Calu3 (cell line): Measurements from ENCODE around the gene DOCK9. TPM values are rescaled to one million over a fixed set of nuclear protein-coding genes. Genes with fewer than 3 reads are reported as not detected.

Experiments used
- BruUV-seq: library from RNA; stranded (reverse); fragments of 400-500 nt; replicated peaks from 2 replicates; lab custom pipeline; 2021; lab: Mats Ljungman, UMichigan
- CTCF ChIA-PET: fragments of 300-600 bp; sonication (Branson Sonifier 250); formaldehyde crosslinking; loops from one replicate; lab custom pipeline; 2022; ENCODE audit warnings: antibody characterized with exemption; lab: Charles Lee
- DNase-seq: peaks from one replicate; pipeline ENCODE4 v3.0.0; 2022
- H3K27ac Mint-ChIP-seq: one replicate; pipeline ENCODE4 v1.8.0; 2022; ENCODE audit warnings: mixed read lengths; ENCODE audit not compliant: unreplicated experiment
- H3K27me3 Mint-ChIP-seq: one replicate; pipeline ENCODE4 v1.8.0; 2022; ENCODE audit warnings: mixed read lengths; ENCODE audit not compliant: unreplicated experiment
- H3K36me3 Mint-ChIP-seq: one replicate; pipeline ENCODE4 v1.8.0; 2022; ENCODE audit warnings: mild to moderate bottlenecking, moderate library complexity, mixed read lengths; ENCODE audit not compliant: insufficient read depth, unreplicated experiment
- H3K4me1 Mint-ChIP-seq: one replicate; pipeline ENCODE4 v1.8.0; 2022; ENCODE audit warnings: mild to moderate bottlenecking, low read depth, mixed read lengths; ENCODE audit not compliant: unreplicated experiment
- H3K4me3 Mint-ChIP-seq: one replicate; pipeline ENCODE4 v1.8.0; 2022; ENCODE audit warnings: mild to moderate bottlenecking, low read depth, moderate library complexity, mixed read lengths; ENCODE audit not compliant: unreplicated experiment
- H3K9me3 Mint-ChIP-seq: one replicate; pipeline ENCODE4 v1.8.0; 2022; ENCODE audit warnings: low read depth, mixed read lengths; ENCODE audit not compliant: unreplicated experiment
- intact Hi-C: fragments of 100-400 bp; cut with micrococcal nuclease; formaldehyde crosslinking; loops from one replicate; pipeline ENCODE4 v1.10.0; 2022; ENCODE audit not compliant: unreplicated experiment
- total RNA-seq: library from RNA; stranded (reverse); gene quantifications from 2 replicates; pipeline ENCODE4 v1.2.3, GENCODE V29; 2022
- TF ChIP-seq, protein P1 (sequence below): fragments of 200-600 bp; IDR thresholded peaks from one replicate; pipeline ENCODE4 v1.8.0; 2022; ENCODE audit warnings: antibody characterized with exemption; ENCODE audit not compliant: unreplicated experiment

DOCK9 gene
- total RNA-seq, 1 experiment from 2014 or later, result 26.2 TPM

GRCh38 chr13:98827449-98827848 lies 150.4 kb downstream of the DOCK9 start:
- CTCF ChIA-PET, result no interaction called here
- no peaks in the 10 kb centered on the region for H3K4me1 Mint-ChIP-seq
- peaks cover 4% of the 10 kb centered on the region for H3K36me3 Mint-ChIP-seq
- TF ChIP-seq, protein P1, sequence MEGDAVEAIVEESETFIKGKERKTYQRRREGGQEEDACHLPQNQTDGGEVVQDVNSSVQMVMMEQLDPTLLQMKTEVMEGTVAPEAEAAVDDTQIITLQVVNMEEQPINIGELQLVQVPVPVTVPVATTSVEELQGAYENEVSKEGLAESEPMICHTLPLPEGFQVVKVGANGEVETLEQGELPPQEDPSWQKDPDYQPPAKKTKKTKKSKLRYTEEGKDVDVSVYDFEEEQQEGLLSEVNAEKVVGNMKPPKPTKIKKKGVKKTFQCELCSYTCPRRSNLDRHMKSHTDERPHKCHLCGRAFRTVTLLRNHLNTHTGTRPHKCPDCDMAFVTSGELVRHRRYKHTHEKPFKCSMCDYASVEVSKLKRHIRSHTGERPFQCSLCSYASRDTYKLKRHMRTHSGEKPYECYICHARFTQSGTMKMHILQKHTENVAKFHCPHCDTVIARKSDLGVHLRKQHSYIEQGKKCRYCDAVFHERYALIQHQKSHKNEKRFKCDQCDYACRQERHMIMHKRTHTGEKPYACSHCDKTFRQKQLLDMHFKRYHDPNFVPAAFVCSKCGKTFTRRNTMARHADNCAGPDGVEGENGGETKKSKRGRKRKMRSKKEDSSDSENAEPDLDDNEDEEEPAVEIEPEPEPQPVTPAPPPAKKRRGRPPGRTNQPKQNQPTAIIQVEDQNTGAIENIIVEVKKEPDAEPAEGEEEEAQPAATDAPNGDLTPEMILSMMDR, result no peak
- intact Hi-C loops, result no loop called here
- H3K4me3 Mint-ChIP-seq, result no peak overlapping the region
- no TSS peak for BruUV-seq
- no peaks in the 10 kb centered on the region for H3K9me3 Mint-ChIP-seq
- no peak overlapping the region for H3K27ac Mint-ChIP-seq
- no peak for DNase-seq
- no peaks in the 10 kb centered on the region for H3K27me3 Mint-ChIP-seq

DNA sequence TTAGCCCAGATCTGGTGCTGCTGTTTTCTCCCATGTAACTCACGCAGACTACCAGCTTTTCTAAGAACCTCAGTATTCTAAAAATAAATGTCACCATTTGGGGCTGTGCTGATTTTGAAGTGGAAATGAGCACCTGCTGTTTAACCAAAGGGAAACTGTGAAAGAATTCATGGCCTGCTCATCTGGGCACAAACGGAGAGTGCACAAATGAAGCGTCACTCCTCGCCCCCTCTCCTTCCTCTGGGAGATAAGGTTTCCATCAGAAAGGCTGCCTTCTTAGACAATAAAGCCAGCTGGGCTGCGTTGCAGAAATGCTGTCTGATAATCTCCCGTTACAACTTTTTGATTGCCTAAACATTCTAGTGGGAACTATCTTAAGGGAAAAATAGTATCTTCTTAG lies 151.7 kb downstream of the DOCK9 start:
- Mint-ChIP-seq H3K27ac (no peak overlapping the region), H3K4me1 (peaks cover 9% of the 10 kb centered on the region), H3K9me3 (no peaks in the 10 kb centered on the region), H3K36me3 (peaks cover 11% of the 10 kb centered on the region), H3K27me3 (no peaks in the 10 kb centered on the region), H3K4me3 (no peak overlapping the region)
- TF ChIP-seq, protein P1, result no peak
- no peak for DNase-seq
- no TSS peak for BruUV-seq
- CTCF ChIA-PET, result no interaction called here
- intact Hi-C loops, result no loop called here

GRCh38 chr13:98825659-98826058 lies 152.2 kb downstream of the DOCK9 start:
- H3K27ac Mint-ChIP-seq, result no peak overlapping the region
- intact Hi-C loops, result no loop called here

GRCh38 chr13:98824376-98825160 lies 153.3 kb downstream of the DOCK9 start:
- TF ChIP-seq, protein P1, result no peak
- BruUV-seq, result no TSS peak
- H3K27ac Mint-ChIP-seq, result no peak overlapping the region
- H3K9me3 Mint-ChIP-seq, result no peaks in the 10 kb centered on the region
- CTCF ChIA-PET, result no interaction called here
- DNase-seq, result no peak
- no peaks in the 10 kb centered on the region for H3K27me3 Mint-ChIP-seq
- intact Hi-C loops, result no loop called here
- no peak overlapping the region for H3K4me3 Mint-ChIP-seq
- H3K36me3 Mint-ChIP-seq, result peaks cover 6% of the 10 kb centered on the region
- peaks cover 9% of the 10 kb centered on the region for H3K4me1 Mint-ChIP-seq

More at GRCh38 chr13:98825659-98826058, 152.2 kb downstream of the DOCK9 start:
- Mint-ChIP-seq H3K36me3 (peaks cover 11% of the 10 kb centered on the region), H3K27me3 (no peaks in the 10 kb centered on the region), H3K9me3 (no peaks in the 10 kb centered on the region), H3K4me1 (peaks cover 9% of the 10 kb centered on the region), H3K4me3 (no peak overlapping the region)
- CTCF ChIA-PET, result no interaction called here
- no TSS peak for BruUV-seq
- DNase-seq, result no peak
- TF ChIP-seq, protein P1, result no peak
